K562 (cell line): ENCODE results near the gene KLK3. TPM values are rescaled to one million over a fixed set of nuclear protein-coding genes. Genes with fewer than 3 reads are reported as not detected.
A peak's percentile ranks its signal among the peaks of the same experiment; 100 is the strongest.

Experiments used
- ATAC-seq: fragments of 200-7000 bp; cut with Tn5 transposase; 3 replicates; pipeline ENCODE4 v1.9.1; 2020; ENCODE audit warnings: moderate library complexity
- BruUV-seq: library from RNA; stranded (reverse); fragments of 400-500 nt; replicated peaks from 2 replicates; lab custom pipeline; 2021; lab: Mats Ljungman, UMichigan
- CTCF ChIA-PET: fragments of 300-600 bp; formaldehyde crosslinking; extraction: SDS; loops from one replicate; lab custom pipeline; 2021; ENCODE audit warnings: low intra/inter-chr PET ratio; lab: Yijun Ruan, JAX
- POLR2A ChIA-PET: fragments of 300-600, 350-650 bp; sonication (Branson Sonifier 250); formaldehyde crosslinking; extraction: SDS; loops from one replicate; lab custom pipeline; 2021; ENCODE audit warnings: antibody characterized with exemption, inconsistent platforms; lab: Yijun Ruan, JAX
- DNase-seq, 4 experiments: peaks; one replicate each; pipeline versions ENCODE4 v3.0.0 to v3.0.0-alpha.2; 2011 to 2018; ENCODE audit warnings: low spot score in 3 of 4, mixed read lengths in 3 of 4; ENCODE audit errors: extremely low read depth in 1 of 4
- FAIRE-seq: peaks from 2 replicates; lab custom pipeline; 2011; peaks lifted over from hg19 to GRCh38; lab: Jason Lieb, UNC
- H2AFZ ChIP-seq: 2 replicates; pipeline ENCODE4 v1.6.0; 2011; ENCODE audit warnings: low read depth, low read length, control low read depth, inconsistent platforms
- H3K27ac ChIP-seq: fragments of 200-600 bp; 3 replicates; pipeline ENCODE4 v1.8.0; 2011; ENCODE audit warnings: low read depth, mild to moderate bottlenecking, control low read depth, inconsistent platforms, low read length, moderate library complexity, mixed read lengths; ENCODE audit errors: extremely low read depth
- H3K27me3 ChIP-seq, 2 experiments: fragments of 300-600 bp in 1 of 2; 2 replicates in 1 of 2; 3 replicates in 1 of 2; pipeline versions ENCODE4 v1.6.0 to v1.8.0; 2011; ENCODE audit warnings: inconsistent platforms in 2 of 2, low read length in 2 of 2, mild to moderate bottlenecking in 1 of 2, mixed read lengths in 1 of 2, moderate library complexity in 1 of 2; ENCODE audit not compliant: control insufficient read depth in 2 of 2, insufficient read depth in 2 of 2
- H3K36me3 ChIP-seq: fragments of 300-600 bp; 3 replicates; pipeline ENCODE4 v1.8.0; 2011; ENCODE audit warnings: mild to moderate bottlenecking, low read length, inconsistent platforms; ENCODE audit not compliant: control insufficient read depth, insufficient read depth
- H3K4me1 ChIP-seq, 2 experiments: fragments of 200-600 bp in 1 of 2; replicated peaks in 1 of 2; 2 replicates in 1 of 2; 3 replicates in 1 of 2; pipeline versions ENCODE4 v1.5.1 to v1.8.0; 2011; ENCODE audit warnings: inconsistent platforms in 2 of 2, low read length in 2 of 2, mild to moderate bottlenecking in 1 of 2, mixed read lengths in 1 of 2, moderate library complexity in 1 of 2; ENCODE audit not compliant: control insufficient read depth in 2 of 2, insufficient read depth in 2 of 2
- H3K4me2 ChIP-seq: 2 replicates; pipeline ENCODE4 v1.6.1; 2011; ENCODE audit warnings: low read length, control low read depth, inconsistent platforms, mixed read lengths; ENCODE audit not compliant: insufficient read depth
- H3K4me3 ChIP-seq: fragments of 200-600 bp; sonication (generic), shearing (Covaris generic); 2 replicates; pipeline ENCODE4 v1.5.1; 2016; ENCODE audit warnings: control low read depth, inconsistent platforms
- H3K79me2 ChIP-seq: fragments of 200-600 bp; 3 replicates; pipeline ENCODE4 v1.8.0; 2011; ENCODE audit warnings: low read length, inconsistent platforms; ENCODE audit not compliant: control insufficient read depth, insufficient read depth
- H3K9ac ChIP-seq, 2 experiments: 2 replicates each; pipeline versions ENCODE4 v1.6.0 to v1.6.1; 2011; ENCODE audit warnings: low read depth in 2 of 2, low read length in 2 of 2, control low read depth in 1 of 2, inconsistent platforms in 1 of 2, mild to moderate bottlenecking in 1 of 2, mixed read lengths in 1 of 2; ENCODE audit not compliant: insufficient read depth in 1 of 2
- H3K9me1 ChIP-seq: one replicate; pipeline ENCODE4 v1.6.0; 2011; ENCODE audit warnings: inconsistent platforms, mild to moderate bottlenecking, low read length, moderate library complexity; ENCODE audit not compliant: control insufficient read depth, insufficient read depth
- H3K9me3 ChIP-seq: replicated peaks from 2 replicates; pipeline ENCODE4 v1.5.1; 2011; ENCODE audit warnings: low read depth, low read length, inconsistent platforms; ENCODE audit not compliant: control insufficient read depth, insufficient read depth
- H4K20me1 ChIP-seq: replicated peaks from 2 replicates; pipeline ENCODE4 v1.6.1; 2011; ENCODE audit warnings: low read length, inconsistent platforms, mixed read lengths; ENCODE audit not compliant: control insufficient read depth, insufficient read depth
- ARNT ChIP-seq, 2 experiments: fragments of 450-650 bp; IDR thresholded peaks; 2 replicates each; pipeline ENCODE4 v1.6.1; 2016; ENCODE audit warnings: mild to moderate bottlenecking in 1 of 2
- ETV5 ChIP-seq: sonication (generic); formaldehyde crosslinking; IDR thresholded peaks from 2 replicates; pipeline ENCODE4 v1.4.0; 2020; ENCODE audit warnings: low read depth, mild to moderate bottlenecking, missing genetic modification reagents
- KAT7 ChIP-seq: sonication (generic); formaldehyde crosslinking; IDR thresholded peaks from 2 replicates; pipeline ENCODE4 v1.8.0; 2022; ENCODE audit warnings: missing genetic modification reagents, mild to moderate bottlenecking, borderline replicate concordance
- MAFK ChIP-seq: IDR thresholded peaks from 2 replicates; pipeline ENCODE4 v1.6.1; 2011; ENCODE audit warnings: low read length, improper control_type of control experiment
- PML ChIP-seq: IDR thresholded peaks from 2 replicates; pipeline ENCODE4 v1.6.1; 2012; ENCODE audit warnings: low read length, inconsistent platforms
- RBBP5 ChIP-seq: fragments of 200-600 bp; sonication (generic); IDR thresholded peaks from 2 replicates; pipeline ENCODE4 v1.6.1; 2012; ENCODE audit warnings: borderline replicate concordance, mild to moderate bottlenecking, low read length, control low read depth, inconsistent platforms; ENCODE audit not compliant: insufficient read depth, poor library complexity, severe bottlenecking
- SIN3A ChIP-seq, 2 experiments: fragments of 150-350 bp in 1 of 2; IDR thresholded peaks; 2 replicates each; pipeline ENCODE4 v1.6.1; 2011 to 2016; ENCODE audit warnings: borderline replicate concordance in 2 of 2, low read depth in 2 of 2, low read length in 2 of 2, mild to moderate bottlenecking in 2 of 2, moderate library complexity in 2 of 2; ENCODE audit not compliant: control insufficient read depth in 1 of 2
- ZNF121 ChIP-seq: sonication (generic); formaldehyde crosslinking; conservative IDR thresholded peaks from 2 replicates; pipeline ENCODE4 v1.8.0; 2022; ENCODE audit warnings: missing genetic modification reagents
- ZNF140 ChIP-seq: fragments of 250-450 bp; sonication (Bioruptor Pico); IDR thresholded peaks from 2 replicates; pipeline ENCODE4 v1.8.0; 2021; ENCODE audit warnings: moderate library complexity, mild to moderate bottlenecking, inconsistent platforms
- ZNF277 ChIP-seq: fragments of 250-450 bp; sonication (Bioruptor Pico); IDR thresholded peaks from 2 replicates; pipeline ENCODE4 v1.8.0; 2022; ENCODE audit warnings: inconsistent platforms, mild to moderate bottlenecking, moderate library complexity, borderline replicate concordance
- ZNF609 ChIP-seq: sonication (generic); formaldehyde crosslinking; IDR thresholded peaks from 2 replicates; pipeline ENCODE4 v1.8.1; 2023; ENCODE audit warnings: missing genetic modification reagents, mild to moderate bottlenecking, borderline replicate concordance
- ZNF830 ChIP-seq: fragments of 250-450 bp; sonication (Bioruptor Pico); IDR thresholded peaks from 2 replicates; pipeline ENCODE4 v1.5.0; 2021; ENCODE audit warnings: mild to moderate bottlenecking
- WGBS: fragments of 100-300 bp; shearing (Covaris generic); methylation state at CpG from one replicate; pipeline ENCODE4 v1.1.6; 2016; ENCODE audit warnings: low coverage, mixed read lengths; ENCODE audit not compliant: insufficient coverage; ENCODE audit errors: missing lambda C conversion rate; 5-methylcytosine and 5-hydroxymethylcytosine counted together
- in situ Hi-C: fragments of 300-500 bp; cut with MboI; formaldehyde crosslinking; loops from 4 replicates; pipeline ENCODE4 v1.15.0; 2018; ENCODE audit warnings: inconsistent platforms, mixed read lengths
- intact Hi-C: fragments of 100-400 bp; cut with micrococcal nuclease; formaldehyde crosslinking; loops from 2 replicates; pipeline ENCODE4 v1.14.2; 2022
- polyA plus RNA-seq, 8 experiments: library from polyadenylated mRNA; depleted of rRNA in 4 of 8; stranded (reverse) in 5 of 8; unstranded in 3 of 8; fragments of >200 nt; fragmentation: Nextera tagmentation in 2 of 8; fragmentation: Illumina TruSeq in 1 of 8; extraction: Ambion mirVana in 2 of 8; extraction: Trizol in 1 of 8; gene quantifications; 2 replicates each; pipeline versions ENCODE4 v1.2.1 to v1.2.3, GENCODE V29; 2011 to 2014; ENCODE audit warnings: inconsistent platforms in 1 of 8, missing spikeins in 1 of 8
- total RNA-seq, 7 experiments: library from RNA; depleted of rRNA in 6 of 7; stranded (reverse); fragments of >200 nt in 6 of 7; fragmentation: Illumina TruSeq in 2 of 7; extraction: Trizol in 2 of 7; gene quantifications; 2 replicates each; pipeline versions ENCODE4 v1.2.1 to v1.2.3, GENCODE V29; 2011 to 2021; ENCODE audit warnings: low replicate concordance in 1 of 7
- TF ChIP-seq, protein P1 (sequence below): sonication (generic); formaldehyde crosslinking; IDR thresholded peaks from 2 replicates; pipeline ENCODE4 v1.8.0; 2022; ENCODE audit warnings: missing genetic modification reagents, mild to moderate bottlenecking, moderate library complexity, borderline replicate concordance

KLK3 gene
- total and polyA plus RNA-seq, 9 of the 15 experiments (the other 6 are each of a cell fraction or from before 2014, with no cell fraction given) = not detected

DNA sequence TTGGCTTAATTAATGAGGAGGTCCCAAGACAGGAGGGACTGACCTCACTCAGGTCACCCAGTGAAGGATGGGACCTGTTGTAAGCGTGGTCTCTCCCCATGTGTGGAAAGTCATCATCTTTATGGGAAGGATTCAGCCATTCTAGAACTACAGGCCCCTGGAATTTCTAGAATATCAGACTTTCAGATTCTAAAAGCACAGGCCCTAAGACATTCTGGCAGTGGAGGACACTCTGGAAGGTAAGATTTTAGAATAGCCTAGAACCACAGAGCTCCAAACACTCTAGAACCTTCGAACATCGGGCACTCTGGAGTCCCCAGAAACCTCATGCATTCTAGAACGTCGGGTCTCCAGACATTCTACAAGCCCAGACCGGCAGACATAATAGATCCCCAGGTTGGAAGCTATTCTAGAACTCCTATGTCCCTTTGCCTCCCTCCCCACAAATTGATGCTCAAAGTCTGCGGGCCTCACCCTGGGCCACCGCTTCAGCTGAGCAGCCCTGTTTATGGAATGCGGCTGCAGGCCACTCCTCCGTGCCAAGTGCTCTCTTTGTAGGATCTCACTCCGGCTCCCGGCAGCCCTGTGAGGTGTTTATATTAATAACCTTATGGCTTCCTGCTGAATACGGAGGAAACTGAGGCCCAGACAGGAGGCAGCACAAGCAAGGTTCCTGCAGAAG, 19.5 kb upstream of the KLK3 start:
- peak overlapping the region; percentile 61 for H3K27ac ChIP-seq
- no peak for DNase-seq
- H3K79me2 ChIP-seq = no peaks in the 10 kb centered on the region
- H3K9me1 ChIP-seq = no peaks in the 10 kb centered on the region
- H4K20me1 ChIP-seq = no peaks in the 10 kb centered on the region; the same call in 1 of the 2 replicates
- peak overlapping the region; percentile 52 for H3K4me3 ChIP-seq
- peak overlapping the region; percentile 66 to 94 for H3K9ac ChIP-seq
- 31% methylated on average over 13 of the region's 13 CpGs for WGBS
- no peaks in the 10 kb centered on the region for H3K9me3 ChIP-seq
- BruUV-seq = TSS peak; percentile 59
- H2AFZ ChIP-seq = peak overlapping the region; percentile 99
- CTCF ChIA-PET = no interaction called here
- FAIRE-seq = peak; percentile 69
- intact Hi-C loops = loop anchor here (5.0 kb wide), 1 partner anchor 33 kb away; no protein-coding TSS in a partner anchor
- H3K27me3 ChIP-seq = 0 out of 5 replicates have a peak, but pooled peaks cover 0 to 6% of the 10 kb centered on the region in 2 experiments
- peaks cover 14 to 20% of the 10 kb centered on the region in 2 experiments; a peak in 4 of 5 replicates for H3K4me1 ChIP-seq
- POLR2A ChIA-PET = interaction anchor here (0.9 to 1.1 kb wide), 3 partner anchors 10 to 31 kb away, joined by 3 to 6 read pairs (median 3); no protein-coding TSS in a partner anchor
- in situ Hi-C loops = no loop called here
- peak; percentile 11; the same call in 2 of the 3 replicates for ATAC-seq
- H3K36me3 ChIP-seq = no peaks in the 10 kb centered on the region
- H3K4me2 ChIP-seq = peak overlapping the region; percentile 95
- TF ChIP-seq ARNT (IDR thresholded peaks at IDR 0.05) (peak in 1 of 2 experiments; percentile 97; a peak in 2 of 4 replicates), ZNF830 (CRISPR knock-in tag) (no peak), ZNF121 (peak; percentile 58; the same call in 1 of the 2 replicates), SIN3A (IDR thresholded peaks at IDR 0.05; ENCODE audit: borderline replicate concordance in 2 of 2, control insufficient read depth in 1 of 2, low read depth in 2 of 2, low read length in 2 of 2) (0 out of 4 replicates have a peak, but pooled peaks of 1 of the 2 experiments have one; percentile 3), MAFK (no peak), PML (0 out of 2 replicates have a peak, but pooled peaks have one; percentile 18), ZNF609 (CRISPR knock-in tag) (no peak), KAT7 (CRISPR knock-in tag) (peak; percentile 11; the same call in 1 of the 2 replicates), ZNF277 (CRISPR knock-in tag) (no peak), ZNF140 (no peak), RBBP5 (no peak), ETV5 (CRISPR knock-in tag) (0 out of 2 replicates have a peak, but pooled peaks have one; percentile 30)
- TF ChIP-seq, protein P1, sequence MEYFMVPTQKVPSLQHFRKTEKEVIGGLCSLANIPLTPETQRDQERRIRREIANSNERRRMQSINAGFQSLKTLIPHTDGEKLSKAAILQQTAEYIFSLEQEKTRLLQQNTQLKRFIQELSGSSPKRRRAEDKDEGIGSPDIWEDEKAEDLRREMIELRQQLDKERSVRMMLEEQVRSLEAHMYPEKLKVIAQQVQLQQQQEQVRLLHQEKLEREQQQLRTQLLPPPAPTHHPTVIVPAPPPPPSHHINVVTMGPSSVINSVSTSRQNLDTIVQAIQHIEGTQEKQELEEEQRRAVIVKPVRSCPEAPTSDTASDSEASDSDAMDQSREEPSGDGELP (CRISPR knock-in tag) = 0 out of 2 replicates have a peak, but pooled peaks have one; percentile 30
